Ovary (tissue), 3 donors: ENCODE results near the gene FAM13A.

Experiments used
- CTCF ChIP-seq, 3 donors: fragments of 450-650 bp in 2 of 3; fragments of 200-600 bp in 1 of 3; IDR thresholded peaks; one replicate each; pipeline versions ENCODE4 v1.5.1 to v1.8.0; 2016 to 2022; ENCODE audit warnings: antibody characterized with exemption in 3 of 3, mild to moderate bottlenecking in 1 of 3
- EP300 ChIP-seq: sonication (generic); formaldehyde crosslinking; IDR thresholded peaks from one replicate; pipeline ENCODE4 v1.6.1; 2017; ENCODE audit warnings: antibody characterized with exemption
- POLR2A ChIP-seq: fragments of 450-650 bp; IDR thresholded peaks from one replicate; pipeline ENCODE4 v1.6.1; 2017; ENCODE audit warnings: antibody characterized with exemption, mild to moderate bottlenecking, moderate library complexity
- donor health status: DM: no; HTN: no; CAD: no.

GRCh38 chr4:88803600-88804096, 253.3 kb downstream of the FAM13A start:
- TF ChIP-seq POLR2A (no peak), CTCF (IDR thresholded peaks at IDR 0.05) (no peak), EP300 (no peak)
